EH (cell line): ENCODE data around the gene C18orf63.
"Not testable (repeated sequence)": the region's sequence is repeated elsewhere in the genome, so short reads cannot be mapped to it uniquely, and the experiment has no call there.

Source experiments
- DNase-seq: peaks from one replicate; pipeline ENCODE4 v3.0.0-alpha.2; 2015; ENCODE audit warnings: low read depth

Gene C18orf63

DNA sequence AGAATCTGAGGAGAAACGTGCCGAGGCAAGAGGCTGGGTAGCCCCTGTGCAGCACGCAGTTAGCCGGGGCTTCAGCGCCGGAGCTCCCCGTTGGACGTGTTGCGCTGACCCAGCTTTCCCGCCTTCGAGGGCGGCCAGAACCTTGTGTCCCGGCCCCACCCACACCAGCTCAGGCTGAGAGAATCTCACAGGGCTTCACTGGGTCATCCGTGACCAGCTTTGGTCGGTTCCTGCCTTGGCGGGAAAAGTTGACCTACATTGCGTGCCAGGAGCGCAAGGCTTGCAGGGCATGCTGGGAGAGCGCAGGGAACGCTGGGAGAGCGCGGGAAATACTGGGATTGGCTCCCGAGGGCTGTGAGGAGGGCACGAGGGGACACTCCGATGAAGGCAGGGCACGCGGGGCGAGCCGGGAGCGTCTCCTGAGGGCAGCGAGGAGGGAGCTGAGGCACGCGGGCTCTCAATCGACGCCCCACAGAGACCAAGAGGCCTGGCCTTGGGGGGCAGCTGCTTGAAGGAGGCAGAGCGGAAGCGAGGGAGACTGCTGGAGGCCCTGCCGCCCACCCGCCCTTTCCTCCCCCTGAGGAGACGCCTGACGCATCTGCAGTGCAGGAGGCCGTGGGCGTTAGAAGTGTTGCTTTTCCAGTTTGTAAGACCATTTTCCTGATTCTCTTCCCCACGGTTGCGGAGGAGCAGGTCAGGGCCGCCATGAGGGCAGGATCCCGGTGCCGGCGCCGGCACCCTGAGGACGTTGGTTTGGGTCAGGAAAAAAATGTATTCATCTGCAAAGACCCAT, at the start of gene C18orf63:
Gene C18orf63 (plus strand): TSS at position 376 of the 793 bp plus-strand sequence. CDS start 2,027 bp downstream, outside the sequence.
- DNase-seq: no peak

DNA sequence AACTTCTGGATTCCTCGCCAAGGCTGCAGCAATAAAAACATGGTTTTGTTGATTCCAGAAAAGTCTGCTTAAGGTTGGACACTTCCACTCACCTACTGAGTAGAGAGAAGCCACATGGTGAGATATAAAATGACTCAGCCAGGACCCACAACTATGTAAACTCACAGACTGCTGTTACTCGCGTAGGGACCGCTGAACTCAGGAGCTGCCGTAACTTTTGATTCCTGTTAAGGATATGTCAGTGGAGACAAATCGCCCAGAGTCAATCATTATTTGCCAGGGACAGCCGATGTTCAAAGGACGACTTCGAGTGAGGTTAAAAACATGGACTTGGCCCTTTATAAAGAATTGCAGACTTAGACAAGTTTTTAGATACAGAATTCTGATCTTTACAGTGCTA, 49.5 kb upstream of the C18orf63 start:
- DNase-seq: peak; percentile 19

- no peak for DNase-seq
These were observed 47.5 kb upstream of the C18orf63 start for GRCh38 chr18:74268175-74268574.

DNA sequence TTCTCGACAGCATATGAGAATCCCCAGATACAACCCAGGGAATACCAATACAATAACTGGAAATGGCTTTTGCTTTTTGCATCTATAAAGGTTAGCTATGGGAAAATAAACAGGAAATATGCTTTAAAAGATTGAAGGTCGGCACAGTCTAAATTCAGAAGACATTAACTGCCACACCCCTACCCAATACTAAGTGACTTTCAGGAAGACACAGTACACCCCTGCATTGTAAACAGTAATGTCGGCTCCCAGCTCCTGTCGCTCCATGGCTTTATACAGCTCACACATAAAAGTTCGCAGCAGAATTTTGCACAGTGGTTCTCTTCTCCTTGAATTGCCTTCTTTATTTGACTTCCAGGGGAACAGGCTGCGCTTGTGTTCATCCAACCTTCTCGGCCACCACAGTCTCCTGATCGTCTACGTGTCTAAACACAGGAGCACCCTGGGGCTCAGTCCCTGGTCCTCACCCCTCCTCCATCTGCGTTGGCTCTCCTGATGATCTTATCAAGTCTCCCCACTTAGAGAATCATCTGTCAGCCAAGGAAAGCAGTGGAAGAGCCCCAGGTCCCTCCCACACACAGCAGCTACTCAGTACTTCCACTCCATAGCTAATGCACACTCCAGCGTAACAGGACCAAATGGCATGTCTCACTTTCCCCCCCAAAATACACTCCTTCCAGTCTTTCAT, 46.6 kb upstream of the C18orf63 start:
- DNase-seq: no peak

DNA sequence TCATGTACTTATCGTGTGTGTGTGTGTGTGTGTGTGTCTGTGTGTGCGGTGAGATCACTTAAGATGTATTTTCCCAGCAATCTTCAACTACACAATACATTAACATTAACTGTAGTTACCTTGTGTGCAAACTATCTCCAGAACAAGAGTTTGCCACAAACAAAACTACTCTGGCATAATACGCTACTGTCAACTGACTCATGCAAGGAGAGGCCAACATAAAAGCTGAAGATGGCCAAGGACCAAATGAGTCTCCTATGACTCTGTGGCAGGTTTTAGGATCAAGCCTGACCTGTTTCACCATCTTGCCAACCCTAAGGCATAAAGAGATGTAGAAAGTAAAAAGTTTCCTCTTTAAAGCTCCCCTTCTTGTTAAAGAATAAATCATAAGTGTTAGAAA, 44.0 kb upstream of the C18orf63 start:
- no peak for DNase-seq

DNA sequence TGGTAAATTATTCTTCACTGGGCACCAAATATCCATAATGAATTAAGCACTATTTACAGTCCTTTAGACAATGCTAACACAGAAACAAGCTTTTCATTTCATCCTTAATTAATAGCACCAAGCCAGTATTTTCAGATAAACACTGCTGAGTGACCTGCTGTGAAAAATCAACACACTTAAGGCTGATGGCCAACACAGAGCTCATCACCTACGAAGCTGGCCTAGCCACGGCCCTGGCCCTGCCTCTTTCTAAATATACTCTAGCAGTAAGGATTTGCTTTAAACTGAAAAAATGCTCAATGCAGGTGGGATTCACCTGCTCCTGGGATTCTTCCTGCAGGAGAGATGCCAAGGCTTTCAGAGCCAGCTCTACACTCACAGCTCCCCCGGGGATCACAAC, 42.2 kb upstream of the C18orf63 start:
- no peak for DNase-seq

- DNase-seq: no peak
These were observed 40.9 kb upstream of the C18orf63 start for GRCh38 chr18:74274700-74275099.

GRCh38 chr18:74275736-74276135, 39.9 kb upstream of the C18orf63 start:
- DNase-seq: no peak

DNA sequence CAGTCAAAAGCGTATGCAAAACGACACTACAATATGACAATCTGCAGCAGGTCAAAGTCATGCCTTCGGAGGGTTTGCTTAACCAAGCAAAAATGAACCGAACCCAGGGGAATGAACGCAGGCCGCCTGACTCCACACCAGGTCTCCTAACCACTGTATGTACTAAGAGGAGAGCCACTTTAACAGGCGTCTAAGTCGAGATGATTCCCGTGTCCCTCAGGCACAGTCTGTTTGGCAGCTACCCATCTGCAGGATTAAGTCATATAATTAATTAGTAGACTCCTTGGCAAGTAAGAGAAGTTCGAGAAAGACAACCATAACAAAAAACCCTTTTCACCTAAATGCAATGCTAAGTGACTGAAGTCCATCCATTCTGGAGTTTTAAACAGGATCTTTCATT, 39.0 kb upstream of the C18orf63 start:
- peak; percentile 16 for DNase-seq

DNA sequence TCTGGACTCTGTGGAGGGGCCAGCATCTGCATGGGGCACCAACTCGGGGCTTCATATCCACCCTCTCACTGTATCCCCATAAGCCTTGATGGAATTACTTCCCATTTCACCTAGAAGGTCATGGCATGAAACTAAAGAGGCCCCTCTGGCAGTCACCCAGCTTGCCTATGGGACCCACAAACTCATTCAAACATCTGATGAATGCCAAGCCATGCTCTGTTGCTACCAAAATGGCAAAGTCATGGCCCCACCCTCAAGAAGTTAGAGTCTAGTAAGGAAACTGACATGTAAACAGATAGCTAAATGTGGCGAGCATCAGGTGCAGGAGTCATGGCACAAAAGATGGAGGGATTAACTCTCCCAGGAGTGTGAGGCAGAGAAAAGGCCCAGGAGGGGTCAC, 38.3 kb upstream of the C18orf63 start:
- DNase-seq: no peak

- DNase-seq: no peak
These were observed 37.6 kb upstream of the C18orf63 start for GRCh38 chr18:74278058-74278457.

- no peak for DNase-seq
These were observed 36.7 kb upstream of the C18orf63 start for GRCh38 chr18:74278983-74279382.

DNA sequence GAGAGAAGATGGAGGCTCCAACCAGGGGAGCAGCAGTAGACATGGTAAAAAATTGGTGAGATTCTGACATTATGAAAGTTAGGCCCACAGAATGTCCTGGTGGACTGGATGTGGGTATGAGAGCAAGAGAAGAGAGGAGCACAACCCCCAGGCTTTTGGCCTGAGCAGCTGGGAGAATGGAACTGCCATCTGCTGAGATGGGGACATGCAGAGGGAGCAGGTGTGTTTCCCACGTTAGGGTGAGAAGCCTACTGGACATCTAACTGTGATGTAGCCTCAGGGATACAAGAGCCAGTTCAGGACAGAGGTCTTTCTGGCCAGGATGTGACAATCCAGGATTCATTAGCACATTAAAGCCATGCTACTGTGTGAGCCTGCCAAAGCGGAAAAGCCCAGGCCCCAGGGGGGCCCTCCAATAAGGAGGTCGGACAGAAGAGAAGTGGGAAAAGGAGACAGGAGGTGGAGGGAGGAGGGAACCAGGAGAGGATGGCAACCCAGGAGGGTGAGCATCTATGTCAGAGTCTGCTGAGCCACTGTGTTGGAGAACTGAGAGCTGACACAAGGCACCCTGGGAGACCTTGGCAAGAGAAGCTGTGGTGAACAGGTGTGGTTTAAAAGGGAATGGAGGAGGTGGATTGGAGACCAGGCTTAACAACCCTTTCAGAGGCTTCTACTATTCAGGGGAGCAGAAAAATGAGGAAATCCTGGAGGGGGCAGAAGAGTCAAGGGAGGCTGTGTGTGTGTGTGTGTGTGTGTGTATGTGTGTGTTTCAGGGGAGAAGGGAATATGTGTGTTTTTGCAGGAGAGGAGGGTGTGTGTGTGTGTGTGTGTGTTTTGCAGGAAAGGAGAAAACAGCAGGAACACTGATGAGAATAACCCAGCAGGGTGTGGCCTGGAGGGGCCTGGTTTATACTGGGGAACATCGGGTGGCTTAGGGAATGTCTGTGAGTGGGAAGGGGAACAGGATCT, 34.3 kb upstream of the C18orf63 start:
- DNase-seq: no peak

DNA sequence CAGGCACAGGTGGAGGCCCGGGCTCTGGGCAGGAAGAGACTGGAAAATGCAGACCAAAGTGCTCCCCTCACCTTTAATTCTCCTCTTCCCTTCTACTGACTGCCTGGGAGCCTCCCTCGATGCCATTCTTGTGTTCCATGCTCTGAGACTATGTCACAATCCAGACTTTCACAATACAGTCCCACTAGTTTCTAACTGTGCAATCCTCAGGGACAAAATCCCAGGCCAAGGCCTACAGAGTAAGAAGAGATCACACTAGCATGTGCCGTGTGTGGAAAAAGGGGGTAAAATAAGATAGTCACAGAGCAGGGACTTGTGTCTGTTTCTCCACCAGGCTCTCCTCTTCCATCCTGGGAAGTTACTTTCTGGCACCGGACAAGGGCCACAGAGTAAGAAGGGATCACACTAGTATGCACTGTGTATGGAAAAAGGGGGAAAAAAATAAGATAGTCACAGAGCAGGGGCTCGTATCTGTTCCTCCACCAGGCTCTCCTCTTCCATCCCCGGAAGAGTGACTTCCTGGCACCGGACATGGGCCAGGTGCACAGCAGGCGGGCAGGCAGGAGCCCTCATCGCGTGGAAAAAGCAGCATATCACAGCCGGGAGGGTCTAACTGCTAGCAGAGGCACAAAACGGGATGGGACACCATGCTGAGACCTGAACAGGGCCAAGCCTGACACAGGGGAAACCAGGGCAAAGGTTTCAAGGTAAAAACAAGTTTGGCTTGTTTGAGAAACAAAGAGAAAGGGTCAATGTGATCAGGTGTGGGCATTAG, 33.5 kb upstream of the C18orf63 start:
- no peak for DNase-seq

DNA sequence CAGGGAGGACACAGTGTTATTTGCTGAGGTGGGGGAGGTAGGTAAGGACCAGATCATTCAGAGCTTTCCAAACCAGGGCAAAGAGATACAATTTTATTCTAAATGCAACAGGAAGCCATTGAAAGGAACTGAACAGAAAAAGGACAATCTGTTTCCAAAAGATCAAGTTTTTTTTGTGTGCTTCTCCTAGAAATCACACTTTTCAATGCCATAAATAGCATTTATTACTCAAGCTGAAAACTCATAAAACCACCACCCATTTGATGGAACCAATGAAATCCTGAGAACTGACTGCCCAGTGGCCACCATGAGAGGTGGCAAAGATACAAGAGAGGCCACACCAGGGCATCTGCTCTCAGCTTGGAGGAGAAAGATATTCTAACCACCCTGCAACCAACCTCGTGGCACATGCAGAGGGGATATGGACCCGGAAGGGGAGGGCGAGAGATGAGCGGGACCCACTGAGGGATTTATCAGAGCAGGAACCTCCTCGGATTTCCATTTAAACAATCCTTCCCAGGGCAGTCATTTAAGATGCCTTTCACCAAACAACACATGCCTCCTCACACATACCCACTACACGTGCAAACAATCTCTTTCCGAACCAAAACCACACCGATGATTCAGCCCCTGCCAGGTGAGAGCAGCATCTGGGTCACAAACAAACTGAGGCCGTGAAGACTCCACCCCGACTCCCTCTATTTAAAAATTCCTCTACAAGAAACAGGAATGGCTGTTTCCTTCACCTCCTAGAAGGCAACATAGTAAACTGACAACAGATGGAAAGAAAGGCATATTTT, 32.7 kb upstream of the C18orf63 start:
- DNase-seq: no peak

GRCh38 chr18:74283646-74284045, 32.0 kb upstream of the C18orf63 start:
- no peak for DNase-seq

DNA sequence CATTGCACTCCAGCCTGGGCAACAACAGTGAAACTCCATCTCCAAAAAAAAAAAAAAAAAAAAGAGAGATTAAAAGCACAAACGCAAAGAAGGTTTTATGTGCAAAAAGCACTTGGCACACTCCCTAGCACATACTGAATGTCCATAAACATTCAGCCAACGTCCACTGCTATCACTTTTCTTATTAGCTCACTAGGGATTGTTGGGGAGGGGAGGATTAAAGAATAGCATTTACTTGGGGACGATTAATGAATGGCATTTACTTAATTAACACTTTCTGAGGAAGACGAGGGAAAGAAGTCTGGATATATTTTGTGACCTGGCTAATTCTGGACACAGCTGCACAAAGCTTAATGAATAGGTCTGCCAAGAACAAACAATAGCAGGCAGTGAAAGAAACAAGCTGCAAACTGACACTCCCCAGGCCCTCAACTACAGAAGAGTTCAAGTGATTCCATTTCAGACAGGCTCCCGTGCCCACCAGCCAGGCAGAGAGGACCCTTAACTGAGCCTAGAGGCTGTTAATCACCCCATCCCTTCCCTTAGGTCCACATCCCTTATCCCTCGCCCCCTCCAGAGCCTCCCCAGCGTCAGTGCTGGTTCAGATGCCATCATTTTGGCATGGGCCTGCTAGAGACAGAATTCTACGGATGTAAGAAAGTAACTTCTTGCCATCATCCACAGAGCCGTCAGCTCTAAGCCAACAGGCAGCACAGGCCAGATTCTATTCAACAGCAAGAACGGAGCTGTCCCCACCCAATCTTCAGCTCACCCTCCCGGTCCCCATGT, 31.3 kb upstream of the C18orf63 start:
- no peak for DNase-seq

DNA sequence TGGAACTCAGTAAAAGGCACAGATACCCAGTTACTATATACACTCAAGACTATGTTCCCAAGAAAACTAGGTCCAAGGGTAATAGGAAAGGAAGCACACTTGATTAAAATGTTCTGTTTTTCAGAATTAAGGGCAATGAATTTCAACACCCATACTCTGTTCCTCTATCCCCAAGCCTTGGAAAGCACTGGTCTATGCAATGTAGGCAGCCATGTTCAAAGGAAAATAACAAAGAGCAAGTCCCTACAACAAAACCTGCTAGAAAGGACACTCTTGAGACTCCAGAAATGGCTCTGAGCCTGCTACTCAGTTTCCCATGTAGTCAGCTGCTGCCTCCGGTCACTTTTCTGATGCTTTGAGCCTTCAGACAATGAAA, 30.7 kb upstream of the C18orf63 start:
- DNase-seq: no peak

GRCh38 chr18:74285583-74285982, 30.1 kb upstream of the C18orf63 start:
- DNase-seq: not testable (repeated sequence)
